ENCODE measurements around the gene KDM2A. TPM values are rescaled to one million over a fixed set of nuclear protein-coding genes. Genes with fewer than 3 reads are reported as not detected.

The KDM2A gene
- polyA plus RNA-seq, 3 donors: 14.9 to 36.4 (median 34.0) TPM

- 90 to 92% (median 91%) methylated on average over 7 of the region's 7 CpGs for WGBS, 3 donors
- H3K27ac ChIP-seq (ENCODE audit: low read depth, low read length): no peak overlapping the region
Measured at GRCh38 chr11:67264877-67265632, 146.0 kb downstream of the KDM2A start.

- no peak overlapping the region for H3K27ac ChIP-seq (ENCODE audit: low read depth, low read length)
- 11 to 14% (median 12%) methylated on average over 43 to 54 of the region's 54 CpGs for WGBS, 3 donors
Measured at GRCh38 chr11:67265633-67266448, 146.8 kb downstream of the KDM2A start.

- no peak within 1 kb of the TSS for H3K27ac ChIP-seq (ENCODE audit: low read depth, low read length)
- WGBS, 3 donors: 1% methylated on average over 13 to 103 of the region's 103 CpGs
Measured at GRCh38 chr11:67266449-67267187, 147.6 kb downstream of the KDM2A start, which contains the start of gene GRK2. TSS of gene GRK2 (plus strand) at chr11:67266473. CDS start at chr11:67266700, 227 bp downstream.

- no peak overlapping the region for H3K27ac ChIP-seq (ENCODE audit: low read depth, low read length)
- 10 to 12% (median 11%) methylated on average over 30 of the region's 30 CpGs for WGBS, 3 donors
Measured at GRCh38 chr11:67267188-67268080, 148.4 kb downstream of the KDM2A start.

GRCh38 chr11:67268081-67268961 lies 149.3 kb downstream of the KDM2A start:
- WGBS, 3 donors: 34 to 74% (median 35%) methylated on average over 21 of the region's 21 CpGs
- no peak overlapping the region for H3K27ac ChIP-seq (ENCODE audit: low read depth, low read length)

GRCh38 chr11:67268962-67269268 lies 149.9 kb downstream of the KDM2A start:
- WGBS, 3 donors: 62 to 85% (median 65%) methylated on average over 13 of the region's 13 CpGs

GRCh38 chr11:67269401-67270255 lies 150.6 kb downstream of the KDM2A start:
- H3K27ac ChIP-seq (ENCODE audit: low read depth, low read length): no peak overlapping the region
- 19 to 45% (median 25%) methylated on average over 15 of the region's 15 CpGs for WGBS, 3 donors

More at GRCh38 chr11:67268962-67269268, 149.9 kb downstream of the KDM2A start:
- no peak overlapping the region for H3K27ac ChIP-seq (ENCODE audit: low read depth, low read length)

- 20 to 45% (median 23%) methylated on average over 28 of the region's 28 CpGs for WGBS, 3 donors
- H3K27ac ChIP-seq (ENCODE audit: low read depth, low read length): no peak overlapping the region
Measured at GRCh38 chr11:67270256-67271204, 151.5 kb downstream of the KDM2A start.

GRCh38 chr11:67271205-67271540 lies 152.1 kb downstream of the KDM2A start:
- WGBS, 3 donors: 41 to 82% (median 49%) methylated on average over 5 of the region's 5 CpGs
- H3K27ac ChIP-seq (ENCODE audit: low read depth, low read length): no peak overlapping the region

- no peak overlapping the region for H3K27ac ChIP-seq (ENCODE audit: low read depth, low read length)
- 37 to 63% (median 39%) methylated on average over 19 of the region's 19 CpGs for WGBS, 3 donors
Measured at GRCh38 chr11:67271541-67272284, 152.7 kb downstream of the KDM2A start.

- H3K27ac ChIP-seq (ENCODE audit: low read depth, low read length): no peak overlapping the region
- 38 to 76% (median 39%) methylated on average over 23 of the region's 23 CpGs for WGBS, 3 donors
Measured at GRCh38 chr11:67272327-67273259, 153.5 kb downstream of the KDM2A start.

GRCh38 chr11:67273260-67273990 lies 154.4 kb downstream of the KDM2A start:
- H3K27ac ChIP-seq (ENCODE audit: low read depth, low read length): no peak overlapping the region
- 30 to 63% (median 31%) methylated on average over 14 of the region's 14 CpGs for whole genome bisulfite sequencing, 3 donors

Measured in adipose tissue (tissue), 3 donors.